ENCODE measurements around the gene EPC1. TPM values are rescaled to one million over a fixed set of nuclear protein-coding genes. Genes with fewer than 3 reads are reported as not detected.

Gene EPC1
- total and polyA plus RNA-seq, 12 donors: 8.4 to 25.4 (median 19.0) TPM

GRCh38 chr10:32331606-32332005, 15.4 kb downstream of the EPC1 start:
- DNase-seq: no peak
- no peaks in the 10 kb centered on the region for H3K36me3 ChIP-seq
- no peak for ATAC-seq
- H3K27me3 ChIP-seq: no peaks in the 10 kb centered on the region
- no peaks in the 10 kb centered on the region for H3K9me3 ChIP-seq
- H3K27ac ChIP-seq: peak overlapping the region in 1 of 10 donors; percentile 25
- intact Hi-C loops (cut with DNase I): no loop called here
- H3K4me1 ChIP-seq: peaks cover 20 to 100% (median 96%) of the 10 kb centered on the region in 9 donors
- H3K4me3 ChIP-seq: no peak overlapping the region
- TF ChIP-seq CTCF (IDR thresholded peaks at IDR 0.05): no peak

GRCh38 chr10:32330214-32330613, 16.7 kb downstream of the EPC1 start:
- H3K4me3 ChIP-seq: no peak overlapping the region
- 45 to 50% methylated on average over 2 of the region's 2 CpGs for WGBS, 2 donors
- H3K4me1 ChIP-seq: peaks cover 20 to 100% (median 98%) of the 10 kb centered on the region in 9 donors
- DNase-seq (no peak), ATAC-seq (no peak)
- peak overlapping the region in 1 of 10 donors; percentile 4 for H3K27ac ChIP-seq
- intact Hi-C loops (cut with DNase I): no loop called here
- TF ChIP-seq CTCF (IDR thresholded peaks at IDR 0.05): no peak
- no peaks in the 10 kb centered on the region for H3K36me3 ChIP-seq
- no peaks in the 10 kb centered on the region for H3K9me3 ChIP-seq
- no peaks in the 10 kb centered on the region for H3K27me3 ChIP-seq

- Histone ChIP-seq H3K4me1 (peaks cover 20 to 100% (median 95%) of the 10 kb centered on the region in 9 donors), H3K4me3 (no peak overlapping the region), H3K27me3 (no peaks in the 10 kb centered on the region), H3K9me3 (no peaks in the 10 kb centered on the region), H3K27ac (peak overlapping the region in 1 of 10 donors; percentile 9), H3K36me3 (no peaks in the 10 kb centered on the region)
- no peak for TF ChIP-seq CTCF (IDR thresholded peaks at IDR 0.05)
- 63 to 75% methylated on average over 1 of the region's 1 CpG for WGBS, 2 donors
- peak in 6 of 8 donors; percentile 19 to 80 (median 40) for ATAC-seq
- intact Hi-C loops (cut with DNase I): no loop called here
- no peak for DNase-seq
These were observed 17.9 kb downstream of the EPC1 start for GRCh38 chr10:32329061-32329460.

GRCh38 chr10:32328499-32328898, 18.5 kb downstream of the EPC1 start:
- no peak for DNase-seq
- peak in 4 of 8 donors; percentile 29 to 35 (median 32) for ATAC-seq
- Histone ChIP-seq H3K36me3 (no peaks in the 10 kb centered on the region), H3K4me3 (no peak overlapping the region), H3K27me3 (no peaks in the 10 kb centered on the region), H3K9me3 (no peaks in the 10 kb centered on the region), H3K4me1 (peaks cover 20 to 100% (median 93%) of the 10 kb centered on the region in 9 donors), H3K27ac (no peak overlapping the region)
- 33 to 35% methylated on average over 3 of the region's 3 CpGs for WGBS, 2 donors
- intact Hi-C loops (cut with DNase I): no loop called here
- TF ChIP-seq CTCF (IDR thresholded peaks at IDR 0.05): no peak

Measured in heart right ventricle (tissue), 16 donors.